Omental fat pad (tissue), 4 donors: ENCODE measurements around the gene ASB3. TPM values are rescaled to one million over a fixed set of nuclear protein-coding genes. Genes with fewer than 3 reads are reported as not detected.

ENCODE experiments used
- ATAC-seq: fragments of 150-250 bp; one replicate; pipeline ENCODE4 v1.9.1; 2016; ENCODE audit warnings: mild to moderate bottlenecking, moderate library complexity; ENCODE audit not compliant: low FRiP score
- DNase-seq: peaks from one replicate; pipeline ENCODE4 v3.0.0-alpha.2; 2019; ENCODE audit warnings: low spot score
- CTCF ChIP-seq, 3 donors: fragments of 450-650 bp; IDR thresholded peaks; one replicate each; pipeline ENCODE4 v1.5.1; 2016 to 2017; ENCODE audit warnings: antibody characterized with exemption in 3 of 3, mild to moderate bottlenecking in 3 of 3, moderate library complexity in 2 of 3
- total RNA-seq, 4 donors: library from RNA; depleted of rRNA; stranded (reverse); fragments of >200 nt; gene quantifications; one replicate each; pipeline ENCODE4 v1.1.0, GENCODE V29; 2016

The ASB3 gene
- total RNA-seq, 4 donors from 2014 or later, result 7.0 to 24.9 (median 12.0) TPM

- DNase-seq, result no peak
- ATAC-seq, result no peak
- no peak for TF ChIP-seq CTCF (IDR thresholded peaks at IDR 0.05)
Observed at GRCh38 chr2:53655256-53655655, 131.5 kb downstream of the ASB3 start.

DNA sequence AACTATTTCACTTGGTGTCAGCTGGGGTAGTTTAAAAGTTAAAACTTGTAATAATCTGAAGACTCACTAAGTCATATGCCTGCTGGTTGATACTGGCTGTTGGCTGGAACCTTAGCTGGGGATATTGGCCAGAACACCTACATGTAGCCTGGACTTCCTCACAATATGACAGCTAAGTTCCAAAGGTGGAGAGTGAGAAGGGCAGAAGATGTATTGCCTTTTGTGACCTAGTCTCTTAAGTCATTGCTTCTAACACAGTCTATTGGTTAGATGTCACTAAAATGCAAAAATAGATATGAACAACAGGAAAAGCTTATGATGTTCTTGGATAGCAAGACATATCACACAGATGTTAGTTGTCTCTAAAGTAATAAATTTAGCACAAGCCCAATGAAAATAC is 132.4 kb downstream of the ASB3 start:
- DNase-seq (no peak), ATAC-seq (no peak)
- no peak for TF ChIP-seq CTCF (IDR thresholded peaks at IDR 0.05)

DNA sequence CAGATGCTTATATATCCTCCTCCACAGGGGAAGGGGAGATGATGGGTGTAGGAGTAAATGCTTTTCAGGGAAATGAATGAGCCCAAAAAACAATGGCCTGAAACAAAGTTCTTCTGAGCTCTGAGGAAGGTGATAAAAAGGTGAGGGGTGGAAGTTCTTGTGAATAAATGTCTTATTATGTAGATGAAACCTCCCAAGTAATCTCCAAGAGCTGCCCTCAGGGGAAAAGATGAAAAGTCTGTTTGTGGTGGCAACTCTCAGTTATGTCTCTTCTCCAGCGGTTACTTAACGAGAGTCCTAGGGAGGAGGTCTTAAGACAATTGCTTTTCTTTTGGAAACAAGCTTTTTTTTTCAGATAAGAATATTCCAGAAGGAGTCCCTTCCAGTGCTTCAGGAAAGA is 134.6 kb downstream of the ASB3 start:
- TF ChIP-seq CTCF (IDR thresholded peaks at IDR 0.05), result no peak

DNA sequence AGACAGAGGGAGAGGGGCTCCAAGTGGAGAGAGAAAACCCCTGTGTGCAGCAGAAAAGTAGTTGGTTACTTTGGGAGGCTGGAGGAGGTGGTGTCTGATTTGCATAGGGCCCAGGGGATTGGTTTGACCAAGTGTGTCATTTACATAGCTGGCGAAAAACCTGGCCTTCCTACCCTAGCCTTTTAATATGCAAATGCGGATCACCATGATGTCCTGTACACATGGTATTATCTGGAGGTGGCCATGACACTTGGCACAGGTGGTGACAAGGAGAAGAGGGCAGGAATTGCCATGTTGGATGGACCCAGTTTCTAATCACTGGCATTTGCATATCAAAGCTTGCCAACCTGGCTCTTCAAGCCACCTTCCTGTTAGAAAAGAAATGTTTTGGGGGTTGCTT is 140.0 kb downstream of the ASB3 start:
- ATAC-seq, result no peak
- DNase-seq, result no peak
- no peak for TF ChIP-seq CTCF (IDR thresholded peaks at IDR 0.05)

More for the DNA sequence above, 134.6 kb downstream of the ASB3 start:
- no peak for DNase-seq
- ATAC-seq, result no peak

DNA sequence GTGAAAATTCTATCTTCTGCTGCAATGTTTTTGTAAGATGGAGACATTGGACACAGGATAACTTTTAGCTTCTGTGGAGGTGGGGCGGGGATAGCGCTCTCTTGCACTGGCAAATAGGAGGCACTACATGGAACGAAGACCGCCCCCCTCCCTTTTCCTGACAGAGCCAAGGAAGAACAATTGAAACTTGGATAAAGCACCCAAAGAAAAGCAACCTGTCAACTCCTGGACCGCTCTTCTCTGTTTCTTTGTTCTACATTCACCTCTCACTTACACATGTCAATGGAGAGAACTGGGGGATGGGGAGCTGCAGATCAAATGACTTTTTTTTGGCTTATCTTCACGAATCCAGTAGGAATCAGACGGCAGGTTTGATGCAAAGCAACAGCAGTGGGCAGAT is 145.5 kb downstream of the ASB3 start:
- DNase-seq, result no peak
- no peak for TF ChIP-seq CTCF (IDR thresholded peaks at IDR 0.05)
- ATAC-seq, result no peak

GRCh38 chr2:53640466-53640865 is 146.3 kb downstream of the ASB3 start:
- DNase-seq (no peak), ATAC-seq (no peak)
- TF ChIP-seq CTCF (IDR thresholded peaks at IDR 0.05), result no peak

DNA sequence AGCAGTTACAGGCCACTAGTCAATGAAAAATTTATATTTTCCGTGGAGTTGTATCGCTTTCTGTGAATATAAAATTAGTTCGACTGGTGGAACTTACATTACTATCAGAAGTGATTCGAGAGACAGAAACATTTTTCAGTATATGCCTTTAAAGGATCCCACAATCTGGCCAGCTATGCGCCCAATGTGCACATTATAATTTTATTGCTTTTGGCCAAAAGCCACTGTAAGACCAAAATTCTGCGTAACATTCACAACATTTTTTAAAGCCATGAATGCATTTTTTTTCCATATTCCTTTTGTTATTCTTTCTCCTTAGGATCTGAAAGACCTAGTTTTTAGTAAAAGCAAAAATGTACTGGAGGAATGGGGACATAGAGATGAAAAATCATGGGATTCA is 150.2 kb downstream of the ASB3 start:
- ATAC-seq, result no peak
- TF ChIP-seq CTCF (IDR thresholded peaks at IDR 0.05), result no peak

More for the DNA sequence above, 150.2 kb downstream of the ASB3 start:
- DNase-seq, result no peak
